22Rv1 (cell line): ENCODE measurements around the gene DNAJC5.
A peak's percentile ranks its signal among the peaks of the same experiment; 100 is the strongest.

Experiments used
- H3K27ac ChIP-seq: fragments of 450-650 bp; 2 replicates; pipeline ENCODE4 v1.5.1; 2017
- CTCF ChIP-seq: fragments of 450-650 bp; IDR thresholded peaks from 2 replicates; pipeline ENCODE4 v1.5.1; 2017; ENCODE audit warnings: mild to moderate bottlenecking
- ZFX ChIP-seq: fragments of 450-650 bp; IDR thresholded peaks from 2 replicates; pipeline ENCODE4 v1.6.1; 2017; ENCODE audit warnings: antibody characterized with exemption, borderline replicate concordance

Gene DNAJC5

GRCh38 chr20:63979557-63980316 lies 84.8 kb downstream of the DNAJC5 start, which contains the start of gene SAMD10:
Gene SAMD10 (minus strand): TSS chr20:63979642. CDS start chr20:63979467, 175 bp downstream.
- H3K27ac ChIP-seq, result peak within 1 kb of the TSS; percentile 96
- TF ChIP-seq ZFX (no peak), CTCF (no peak)

- H3K27ac ChIP-seq, result peak overlapping the region; percentile 96
- TF ChIP-seq CTCF (no peak), ZFX (no peak)
These were observed 85.4 kb downstream of the DNAJC5 start for GRCh38 chr20:63980317-63980805.

- H3K27ac ChIP-seq, result peak within 1 kb of the TSS; percentile 96
These were observed 86.1 kb downstream of the DNAJC5 start, which contains the start of gene PRPF6 for GRCh38 chr20:63980806-63981728. Gene PRPF6 (plus strand): TSS chr20:63981132. CDS start chr20:63981246, 114 bp downstream.

GRCh38 chr20:63982937-63983336 lies 88.0 kb downstream of the DNAJC5 start:
- H3K27ac ChIP-seq, result no peak overlapping the region
- TF ChIP-seq ZFX (no peak), CTCF (no peak)

More at GRCh38 chr20:63980806-63981728, 86.1 kb downstream of the DNAJC5 start, which contains the start of gene PRPF6:
- TF ChIP-seq CTCF, result peak; percentile 94
- TF ChIP-seq ZFX, result no peak
